Stimulated activated CD4-positive, alpha-beta T cell treated with anti-CD3 and anti-CD28 coated beads, TNF-alpha, amount 100 ng/mL, for 48 hours (primary cell): Measurements from ENCODE around the gene ZNF566.
A peak's percentile ranks its signal among the peaks of the same experiment; 100 is the strongest.

ENCODE experiments used
- DNase-seq, 3 donors: peaks; one replicate each; pipeline ENCODE4 v3.0.0-alpha.2; 2020; ENCODE audit warnings: low read depth in 3 of 3

ZNF566 gene

DNA sequence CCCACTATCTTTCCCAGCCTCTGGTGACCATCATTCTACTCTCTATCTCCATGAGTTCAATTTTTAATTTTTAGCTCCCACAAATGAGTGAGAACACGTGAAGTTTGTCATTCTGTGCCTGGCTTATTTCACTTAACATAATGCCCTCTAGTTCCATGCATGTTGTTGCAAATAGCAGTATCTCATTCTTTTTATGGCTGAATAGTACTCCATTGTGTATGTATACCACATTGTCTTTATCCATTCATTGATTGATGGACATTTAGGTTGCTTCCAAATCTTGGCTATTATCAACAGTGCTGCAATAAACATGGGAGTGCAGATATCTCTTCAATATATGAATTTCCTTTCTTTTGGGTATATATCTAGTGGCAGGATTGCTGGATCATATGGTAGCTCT, 48.0 kb downstream of the ZNF566 start:
- DNase-seq, result no peak

DNA sequence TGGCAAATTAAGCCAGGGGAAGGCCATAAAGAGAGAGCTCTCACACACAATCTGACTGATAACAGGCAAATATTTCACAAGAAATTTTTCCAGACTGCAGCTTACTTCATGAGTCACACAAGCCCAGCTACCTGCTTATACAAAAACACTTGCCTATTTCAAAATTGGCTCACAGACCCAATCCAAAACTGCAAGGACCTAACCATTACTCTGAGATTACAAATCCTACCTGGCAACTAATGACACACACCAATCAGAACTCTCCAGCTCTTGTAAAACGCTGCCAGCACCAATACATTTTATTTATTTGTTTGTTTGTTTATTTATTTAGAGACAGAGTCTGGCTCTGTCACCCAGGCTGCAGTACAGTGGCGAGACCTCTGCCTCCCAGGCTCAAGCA, 52.8 kb downstream of the ZNF566 start:
- DNase-seq, result no peak

DNA sequence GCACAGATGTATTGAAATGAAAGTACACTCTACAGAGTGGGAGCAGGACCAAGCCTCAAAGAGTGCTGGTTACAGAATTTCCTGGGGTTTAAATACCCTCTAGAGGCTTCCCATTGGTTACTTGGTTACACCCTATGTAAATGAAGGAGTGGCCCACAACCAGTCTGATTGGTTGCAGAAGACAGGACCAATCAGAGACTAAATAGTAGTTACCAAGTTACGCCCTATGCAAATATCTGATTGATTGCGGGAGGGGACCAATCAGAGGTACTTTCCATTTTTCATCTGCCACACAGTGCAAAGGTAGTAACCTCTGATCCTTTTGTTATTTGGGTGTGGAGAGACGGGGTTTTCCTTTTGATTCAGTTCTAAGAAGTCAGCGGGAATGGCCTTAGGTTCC, 65.4 kb downstream of the ZNF566 start:
- no peak for DNase-seq

DNA sequence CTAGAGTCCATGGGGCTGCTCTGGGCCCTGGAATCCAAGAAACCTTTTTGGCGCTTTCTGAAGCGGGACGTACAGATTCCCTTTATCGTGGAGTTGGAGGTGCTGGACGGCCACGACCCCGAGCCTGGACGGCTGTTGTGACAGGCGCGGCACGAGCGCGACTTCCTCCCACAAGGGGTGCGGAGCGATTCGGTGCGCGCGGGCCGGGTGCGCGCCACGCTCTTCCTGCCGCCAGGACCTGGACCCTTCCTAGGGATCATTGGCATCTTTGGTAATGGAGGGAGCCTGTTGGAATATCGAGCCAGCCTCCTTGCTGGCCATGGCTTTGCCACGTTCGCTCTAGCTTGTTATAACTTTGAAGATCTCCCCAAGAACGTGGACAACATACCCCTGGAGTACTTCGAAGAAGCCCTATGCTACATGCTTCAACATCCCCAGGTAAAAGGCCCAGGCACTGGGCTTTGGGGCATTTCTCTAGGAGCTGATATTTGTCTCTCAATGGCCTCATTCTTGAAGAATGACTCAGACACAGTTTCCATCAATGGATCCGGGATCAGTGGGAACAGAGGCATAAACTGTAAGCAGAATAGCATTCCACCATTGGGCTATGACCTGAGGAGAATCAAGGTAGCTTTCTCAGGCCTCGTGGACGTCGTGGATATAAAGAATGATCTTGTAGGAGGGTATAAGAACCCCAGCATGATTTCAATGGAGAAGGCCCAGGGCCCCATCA, 67.4 kb downstream of the ZNF566 start:
- DNase-seq, result no peak

DNA sequence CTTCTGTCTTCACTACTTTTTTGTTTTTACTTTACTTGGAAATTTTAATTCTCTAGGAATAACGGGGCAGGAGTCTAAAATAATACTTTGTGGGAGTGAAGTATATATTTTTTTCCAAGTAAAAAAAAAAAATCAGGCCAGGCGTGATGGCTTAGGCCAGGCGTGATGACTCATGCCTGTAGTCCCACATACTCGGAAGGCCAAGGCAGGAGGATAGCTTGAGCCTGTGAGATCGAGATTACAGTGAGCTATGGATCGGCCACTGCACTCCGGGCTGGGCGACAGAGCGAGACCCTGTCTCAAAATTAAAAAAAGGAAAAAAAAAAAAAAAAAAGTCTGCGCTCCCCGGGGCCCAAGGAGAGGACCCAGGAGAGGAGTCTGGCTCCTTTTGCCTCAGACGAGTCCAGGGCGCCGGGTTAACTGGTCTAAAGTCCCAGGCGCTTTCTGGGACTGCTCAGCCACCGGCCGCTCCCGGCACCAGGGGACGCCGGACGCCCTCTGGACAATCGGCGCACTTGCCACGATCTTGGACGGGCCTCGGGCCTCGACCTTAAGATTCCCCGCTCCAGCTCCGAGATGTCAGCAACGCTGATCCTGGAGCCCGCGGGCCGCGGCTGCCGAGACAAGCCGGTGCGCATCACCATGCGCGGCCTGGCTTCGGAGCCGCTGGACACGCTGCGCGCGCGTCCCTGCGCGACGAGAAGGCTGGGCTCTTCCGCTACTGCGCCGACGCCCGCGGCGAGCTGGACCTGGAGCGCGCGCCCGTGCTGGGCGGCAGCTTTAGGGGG, 68.2 kb downstream of the ZNF566 start:
- DNase-seq, result no peak

DNA sequence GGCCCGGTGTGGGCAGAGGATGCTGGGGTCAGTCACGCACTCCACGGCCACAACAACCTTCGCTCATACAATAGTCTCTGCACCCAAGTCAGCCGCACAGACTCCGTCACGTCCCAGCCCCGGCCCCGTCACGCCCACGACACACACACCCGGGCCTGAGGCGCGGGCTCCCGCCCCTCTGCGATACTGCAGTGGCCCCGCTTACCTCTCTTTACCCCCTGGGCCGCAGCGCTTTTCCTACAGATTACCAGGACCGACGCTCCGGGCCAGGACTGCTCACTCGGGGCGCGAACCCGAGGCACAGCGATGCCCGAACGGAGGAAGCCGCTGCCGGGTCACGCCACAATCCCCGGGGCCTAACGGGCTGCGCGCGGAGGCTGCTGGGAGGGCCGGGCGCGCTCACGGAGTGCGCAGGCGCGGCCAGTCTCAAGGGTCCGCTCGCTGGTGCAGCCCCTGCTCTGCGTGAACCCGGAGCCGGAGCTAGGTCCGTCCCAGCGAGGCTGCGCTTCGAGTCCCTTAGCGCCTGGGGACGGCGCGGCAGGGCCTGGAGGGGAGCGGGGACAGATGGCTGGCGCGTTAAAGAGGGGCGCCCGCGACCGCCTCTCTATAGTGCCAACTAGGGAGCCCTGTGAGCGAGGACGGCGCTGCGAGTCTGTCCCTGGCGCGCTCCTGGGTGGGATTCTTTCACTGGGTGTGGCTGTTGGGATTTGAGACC, 70.9 kb downstream of the ZNF566 start, which contains the start of gene ZFP82:
Gene ZFP82, minus strand, starts transcription at position 358 of the 715 bp plus-strand sequence. CDS start 8,855 bp downstream, outside the sequence.
- DNase-seq, result peak; percentile 55 to 58 (median 55)

DNA sequence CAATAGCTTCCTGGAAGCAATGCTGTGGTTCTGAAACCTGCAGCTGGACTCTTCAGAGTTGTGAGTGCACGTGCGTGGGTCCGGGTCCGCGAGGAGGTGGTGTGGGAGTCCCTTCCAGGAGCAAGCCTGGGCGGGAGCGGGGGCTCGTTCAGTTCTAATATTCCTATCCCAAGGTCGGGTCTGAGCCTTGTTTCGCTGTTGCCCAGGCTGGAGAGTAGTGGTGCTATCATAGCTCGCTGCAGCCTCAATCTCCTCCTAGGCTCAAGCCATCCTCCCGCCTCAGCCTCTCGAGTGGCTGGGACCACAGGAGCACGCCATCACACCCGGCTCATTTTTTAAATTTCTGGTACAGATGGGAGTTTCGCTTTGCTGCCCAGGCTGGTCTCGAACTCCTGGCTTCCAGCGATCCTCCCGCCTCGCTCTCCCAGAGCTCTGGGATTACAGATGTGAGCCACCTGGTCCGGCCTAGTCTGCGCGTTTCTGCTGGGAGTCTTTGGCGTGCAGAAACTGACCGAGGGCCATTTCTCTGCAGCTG, 71.5 kb downstream of the ZNF566 start:
- no peak for DNase-seq

DNA sequence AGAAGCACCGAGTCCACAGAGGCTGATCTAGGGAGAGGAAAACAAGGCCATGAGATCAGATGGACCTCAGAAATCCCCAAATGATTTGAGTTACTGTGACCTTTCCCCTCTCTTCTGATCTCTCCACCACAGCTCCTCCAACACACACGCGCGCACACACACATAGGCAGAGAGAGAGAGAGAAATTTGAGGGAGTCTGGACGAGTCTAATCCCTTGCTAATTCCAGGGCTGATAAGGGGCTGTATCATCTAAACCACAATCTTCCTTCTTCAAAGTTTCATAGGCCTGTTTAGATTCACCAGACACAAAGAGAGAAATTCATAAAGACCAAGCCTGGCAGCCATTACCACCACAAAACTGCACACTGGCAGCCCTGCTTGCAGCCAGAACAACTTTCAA, 79.5 kb downstream of the ZNF566 start:
- no peak for DNase-seq

DNA sequence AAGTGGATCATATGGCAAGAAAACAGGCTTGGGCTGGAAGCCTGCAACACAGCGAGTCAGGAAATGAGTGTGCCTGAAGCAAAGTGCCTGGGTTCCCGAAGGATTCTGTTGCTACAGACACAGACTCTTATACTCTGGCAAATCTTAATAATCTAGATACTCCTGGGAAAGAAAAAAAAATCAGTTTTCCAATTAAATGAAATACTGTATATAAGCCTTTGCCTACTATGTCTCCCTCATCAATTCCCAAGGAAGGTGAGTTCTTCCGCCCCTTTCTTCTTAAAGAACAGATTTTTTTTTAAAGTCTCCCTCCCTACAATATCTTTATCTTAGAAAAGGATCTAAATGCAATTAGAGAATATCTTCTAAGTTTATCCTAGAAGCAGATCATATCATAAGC, 81.3 kb downstream of the ZNF566 start:
- no peak for DNase-seq

DNA sequence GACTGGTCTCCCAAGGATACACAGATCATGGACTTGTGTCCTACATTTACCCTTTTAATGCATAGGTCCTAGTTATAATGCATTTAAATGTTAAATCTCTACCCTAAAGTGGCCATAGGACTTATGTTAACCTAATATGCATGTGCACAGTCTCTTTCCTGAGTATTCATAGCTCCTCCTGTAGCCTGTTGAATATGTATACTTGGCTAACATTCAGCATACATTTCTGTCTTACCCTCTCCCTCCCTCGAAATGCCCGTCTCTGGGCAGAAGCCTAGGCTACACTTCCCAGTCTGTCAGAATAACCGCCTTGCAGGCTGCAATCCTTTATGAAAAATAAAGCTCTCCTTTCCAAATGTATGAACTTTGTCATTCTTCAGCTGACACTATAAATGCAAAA, 84.9 kb downstream of the ZNF566 start:
- no peak for DNase-seq

DNA sequence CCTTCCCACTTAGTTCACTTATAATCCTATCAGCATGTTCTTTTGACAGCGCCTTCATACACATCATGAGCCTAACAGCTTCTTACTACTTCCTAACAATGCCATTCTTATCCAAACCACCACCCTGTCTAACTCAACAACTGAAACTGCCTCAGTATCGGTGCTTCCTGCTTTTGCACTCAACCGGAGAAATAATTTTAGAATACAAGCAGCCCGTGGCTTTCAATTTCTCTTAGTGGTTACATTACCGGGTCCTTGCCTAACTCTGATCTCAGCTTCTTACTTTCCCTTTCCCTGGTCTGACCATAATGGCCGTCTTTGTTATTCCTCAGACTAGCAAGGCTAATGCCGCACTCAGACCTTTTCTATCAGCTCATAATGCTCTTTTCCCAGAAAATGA, 87.9 kb downstream of the ZNF566 start:
- DNase-seq, result no peak

DNA sequence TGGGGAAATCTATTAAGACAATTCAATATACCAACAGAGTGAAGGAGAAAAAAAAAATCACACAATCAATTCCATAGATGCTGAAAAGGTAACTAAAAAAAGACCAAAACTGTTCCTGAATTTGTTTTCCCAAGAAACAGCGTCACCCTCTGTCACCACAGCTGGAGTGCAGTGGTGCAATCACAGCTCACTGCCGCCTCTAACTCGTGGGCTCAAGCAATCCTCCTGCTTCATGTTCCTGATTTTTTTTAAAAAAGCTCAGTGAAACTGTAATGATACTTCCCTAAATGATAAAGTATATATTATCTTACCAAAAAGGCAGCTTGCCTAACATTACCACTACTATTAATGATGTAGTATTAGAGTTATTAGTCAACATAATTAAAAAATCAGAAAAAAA, 90.8 kb downstream of the ZNF566 start:
- DNase-seq, result no peak
